HL-60 (cell line): ENCODE results near the gene SLC34A1.
"Not testable (repeated sequence)": the region's sequence is repeated elsewhere in the genome, so short reads cannot be mapped to it uniquely, and the experiment has no call there.

Experiments
- DNase-seq, 2 experiments: peaks; one replicate each; pipeline ENCODE4 v3.0.0-alpha.2; 2010 to 2020; ENCODE audit warnings: low read depth in 1 of 2, low spot score in 1 of 2
- H3K27ac ChIP-seq: fragments of 250-450 bp; sonication (Bioruptor Pico); replicated peaks from 2 replicates; pipeline ENCODE4 v1.5.1; 2020; ENCODE audit warnings: mild to moderate bottlenecking, moderate library complexity
- H3K27me3 ChIP-seq: fragments of 250-450 bp; sonication (Bioruptor Pico); 2 replicates; pipeline ENCODE4 v1.5.1; 2021; ENCODE audit warnings: mild to moderate bottlenecking, moderate library complexity; ENCODE audit not compliant: insufficient read depth, poor library complexity, severe bottlenecking
- H3K4me3 ChIP-seq: replicated peaks from 2 replicates; pipeline ENCODE4 v1.5.1; 2011; ENCODE audit warnings: mild to moderate bottlenecking, control low read depth, low read length; ENCODE audit not compliant: insufficient read depth
- GABPA ChIP-seq: IDR thresholded peaks from 2 replicates; pipeline ENCODE4 v1.6.1; 2012; ENCODE audit warnings: low read depth
- POLR2AphosphoS5 ChIP-seq: IDR thresholded peaks from 2 replicates; pipeline ENCODE4 v1.6.1; 2012; ENCODE audit warnings: low read depth
- SPI1 ChIP-seq: IDR thresholded peaks from 2 replicates; pipeline ENCODE4 v1.6.1; 2012; ENCODE audit warnings: low read depth, mild to moderate bottlenecking, borderline replicate concordance
- TF ChIP-seq, protein P1 (sequence below): IDR thresholded peaks from one replicate; pipeline ENCODE4 v1.5.1; 2011; ENCODE audit warnings: low read length, control low read depth, inconsistent platforms; ENCODE audit not compliant: insufficient read depth
- TF ChIP-seq, protein P2 (sequence below): IDR thresholded peaks from 2 replicates; pipeline ENCODE4 v1.6.1; 2012; ENCODE audit warnings: low read depth; ENCODE audit not compliant: insufficient replicate concordance

SLC34A1 gene

DNA sequence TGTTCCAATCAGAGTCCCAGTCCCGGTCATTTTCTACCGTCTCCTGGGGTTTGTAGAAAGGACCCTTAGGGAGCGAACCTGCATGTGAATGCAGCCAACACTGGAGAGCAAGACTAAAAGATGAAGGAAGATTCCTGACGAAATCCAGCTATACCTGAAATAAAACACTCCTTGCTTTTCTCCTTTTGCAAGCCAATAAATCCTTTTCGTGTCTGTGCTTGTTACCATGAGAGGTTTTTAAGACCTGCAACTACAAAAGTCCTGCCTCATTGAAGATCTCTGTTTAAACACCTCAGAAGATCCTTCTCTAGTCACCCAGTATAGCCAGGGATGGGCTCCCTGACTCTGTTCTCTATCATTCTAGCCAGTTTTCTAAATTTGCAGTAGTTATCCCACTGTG lies 10.0 kb upstream of the SLC34A1 start:
- H3K4me3 ChIP-seq: no peak overlapping the region
- no peak overlapping the region for H3K27ac ChIP-seq
- TF ChIP-seq, protein P1, sequence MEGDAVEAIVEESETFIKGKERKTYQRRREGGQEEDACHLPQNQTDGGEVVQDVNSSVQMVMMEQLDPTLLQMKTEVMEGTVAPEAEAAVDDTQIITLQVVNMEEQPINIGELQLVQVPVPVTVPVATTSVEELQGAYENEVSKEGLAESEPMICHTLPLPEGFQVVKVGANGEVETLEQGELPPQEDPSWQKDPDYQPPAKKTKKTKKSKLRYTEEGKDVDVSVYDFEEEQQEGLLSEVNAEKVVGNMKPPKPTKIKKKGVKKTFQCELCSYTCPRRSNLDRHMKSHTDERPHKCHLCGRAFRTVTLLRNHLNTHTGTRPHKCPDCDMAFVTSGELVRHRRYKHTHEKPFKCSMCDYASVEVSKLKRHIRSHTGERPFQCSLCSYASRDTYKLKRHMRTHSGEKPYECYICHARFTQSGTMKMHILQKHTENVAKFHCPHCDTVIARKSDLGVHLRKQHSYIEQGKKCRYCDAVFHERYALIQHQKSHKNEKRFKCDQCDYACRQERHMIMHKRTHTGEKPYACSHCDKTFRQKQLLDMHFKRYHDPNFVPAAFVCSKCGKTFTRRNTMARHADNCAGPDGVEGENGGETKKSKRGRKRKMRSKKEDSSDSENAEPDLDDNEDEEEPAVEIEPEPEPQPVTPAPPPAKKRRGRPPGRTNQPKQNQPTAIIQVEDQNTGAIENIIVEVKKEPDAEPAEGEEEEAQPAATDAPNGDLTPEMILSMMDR: no peak
- TF ChIP-seq SPI1 (no peak), POLR2AphosphoS5 (no peak), GABPA (no peak)
- TF ChIP-seq, protein P2, sequence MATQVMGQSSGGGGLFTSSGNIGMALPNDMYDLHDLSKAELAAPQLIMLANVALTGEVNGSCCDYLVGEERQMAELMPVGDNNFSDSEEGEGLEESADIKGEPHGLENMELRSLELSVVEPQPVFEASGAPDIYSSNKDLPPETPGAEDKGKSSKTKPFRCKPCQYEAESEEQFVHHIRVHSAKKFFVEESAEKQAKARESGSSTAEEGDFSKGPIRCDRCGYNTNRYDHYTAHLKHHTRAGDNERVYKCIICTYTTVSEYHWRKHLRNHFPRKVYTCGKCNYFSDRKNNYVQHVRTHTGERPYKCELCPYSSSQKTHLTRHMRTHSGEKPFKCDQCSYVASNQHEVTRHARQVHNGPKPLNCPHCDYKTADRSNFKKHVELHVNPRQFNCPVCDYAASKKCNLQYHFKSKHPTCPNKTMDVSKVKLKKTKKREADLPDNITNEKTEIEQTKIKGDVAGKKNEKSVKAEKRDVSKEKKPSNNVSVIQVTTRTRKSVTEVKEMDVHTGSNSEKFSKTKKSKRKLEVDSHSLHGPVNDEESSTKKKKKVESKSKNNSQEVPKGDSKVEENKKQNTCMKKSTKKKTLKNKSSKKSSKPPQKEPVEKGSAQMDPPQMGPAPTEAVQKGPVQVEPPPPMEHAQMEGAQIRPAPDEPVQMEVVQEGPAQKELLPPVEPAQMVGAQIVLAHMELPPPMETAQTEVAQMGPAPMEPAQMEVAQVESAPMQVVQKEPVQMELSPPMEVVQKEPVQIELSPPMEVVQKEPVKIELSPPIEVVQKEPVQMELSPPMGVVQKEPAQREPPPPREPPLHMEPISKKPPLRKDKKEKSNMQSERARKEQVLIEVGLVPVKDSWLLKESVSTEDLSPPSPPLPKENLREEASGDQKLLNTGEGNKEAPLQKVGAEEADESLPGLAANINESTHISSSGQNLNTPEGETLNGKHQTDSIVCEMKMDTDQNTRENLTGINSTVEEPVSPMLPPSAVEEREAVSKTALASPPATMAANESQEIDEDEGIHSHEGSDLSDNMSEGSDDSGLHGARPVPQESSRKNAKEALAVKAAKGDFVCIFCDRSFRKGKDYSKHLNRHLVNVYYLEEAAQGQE: no peak

GRCh38 chr5:177375516-177375915 lies 8.7 kb upstream of the SLC34A1 start:
- DNase-seq, H3K27me3 ChIP-seq, H3K4me3 ChIP-seq, H3K27ac ChIP-seq: not testable (repeated sequence)

More for the DNA sequence above, 10.0 kb upstream of the SLC34A1 start:
- no peaks in the 10 kb centered on the region for H3K27me3 ChIP-seq
- no peak for DNase-seq

DNA sequence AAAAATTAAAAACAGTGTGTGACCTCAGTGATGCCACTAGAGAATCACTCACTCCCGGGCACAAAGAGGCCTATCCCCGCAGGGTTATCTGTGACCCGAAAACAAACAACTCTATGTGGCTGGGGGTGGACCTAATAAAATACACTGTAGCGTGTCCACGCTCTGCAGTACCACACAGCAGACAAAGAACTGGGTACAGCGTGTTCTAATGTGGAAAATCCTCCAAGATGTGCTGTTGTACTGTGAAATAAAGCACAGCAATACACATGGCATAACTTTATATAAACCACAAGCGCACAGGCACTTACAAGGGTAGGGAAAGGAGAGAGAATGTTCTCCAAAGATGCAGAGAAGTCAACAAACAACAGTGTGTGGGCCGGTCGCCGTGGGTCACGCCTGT lies 8.1 kb upstream of the SLC34A1 start:
- TF ChIP-seq, protein P1: no peak
- no peak for TF ChIP-seq SPI1
- no peak for TF ChIP-seq GABPA
- TF ChIP-seq, protein P2: no peak
- TF ChIP-seq POLR2AphosphoS5: no peak
- H3K27ac ChIP-seq: no peak overlapping the region
- no peak for DNase-seq
- no peaks in the 10 kb centered on the region for H3K27me3 ChIP-seq
- H3K4me3 ChIP-seq: no peak overlapping the region

DNA sequence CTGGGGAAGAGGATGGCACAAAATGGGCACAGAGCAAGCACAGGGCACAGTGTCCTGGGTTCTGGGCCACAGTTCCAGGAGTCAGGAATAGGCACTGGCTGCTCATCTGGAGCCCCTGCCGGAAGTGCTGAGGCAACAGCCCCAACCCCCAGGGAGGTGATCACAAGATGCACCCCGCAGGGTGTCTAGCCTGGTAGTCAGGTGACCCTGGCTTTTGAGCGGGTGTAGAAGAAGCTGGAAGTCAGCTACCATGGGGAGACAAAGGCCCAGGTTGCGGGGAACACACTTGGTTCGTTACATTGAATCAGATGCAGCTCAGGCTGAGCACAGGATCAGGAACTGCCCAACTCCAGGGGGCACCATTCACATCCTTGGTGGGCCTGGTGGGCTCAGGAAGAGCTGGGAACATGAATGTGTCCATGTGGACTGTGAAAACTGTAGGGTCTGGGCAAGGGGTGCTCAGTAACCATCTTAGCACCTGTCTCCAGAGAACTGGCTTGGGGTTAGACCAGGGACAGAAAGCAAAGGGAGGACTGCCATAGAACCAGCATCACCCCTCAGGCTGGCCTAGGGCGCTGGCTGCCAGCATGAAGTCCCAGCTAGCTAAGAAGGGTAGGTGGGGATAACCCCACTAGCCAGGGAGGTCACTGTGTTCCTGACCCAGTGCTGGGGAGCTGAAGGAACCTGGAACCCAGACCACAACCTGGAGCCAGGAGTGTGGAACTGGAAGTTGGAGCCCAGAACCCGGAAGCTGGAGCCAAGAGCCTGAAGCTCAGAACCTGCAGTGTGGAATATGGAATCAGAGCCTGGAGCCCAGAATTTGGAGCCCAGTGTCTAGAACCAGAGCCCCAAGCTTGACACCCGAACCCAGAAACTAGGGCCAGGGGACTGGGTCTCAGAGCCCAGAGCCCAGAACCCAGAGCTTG lies 6.1 kb upstream of the SLC34A1 start:
- Histone ChIP-seq H3K27me3 (no peaks in the 10 kb centered on the region), H3K4me3 (no peak overlapping the region), H3K27ac (no peak overlapping the region)
- no peak for TF ChIP-seq GABPA
- TF ChIP-seq SPI1: no peak
- DNase-seq: no peak
